ENCODE results near the gene BRD9. TPM values are rescaled to one million over a fixed set of nuclear protein-coding genes. Genes with fewer than 3 reads are reported as not detected.
"Not testable (repeated sequence)": the region's sequence is repeated elsewhere in the genome, so short reads cannot be mapped to it uniquely, and the experiment has no call there.

The BRD9 gene
- polyA plus RNA-seq, 1 donor (not counting 4 experiments of a cell fraction or from before 2014, with no cell fraction given): 10.1 TPM

- H3K79me2 ChIP-seq (ENCODE audit: control insufficient read depth, insufficient read depth, low read length); FAIRE-seq; H2AFZ ChIP-seq (ENCODE audit: control insufficient read depth, low read length); H3K4me3 ChIP-seq (ENCODE audit: control insufficient read depth in 2 of 3, extremely low read depth in 1 of 3, insufficient read depth in 2 of 3, low read depth in 1 of 3, low read length in 3 of 3); H4K20me1 ChIP-seq (ENCODE audit: control insufficient read depth, extremely low read depth, insufficient read depth, low read length); H3K27ac ChIP-seq (ENCODE audit: control insufficient read depth, insufficient read depth, low read length); H3K4me1 ChIP-seq (ENCODE audit: control insufficient read depth, extremely low read depth, insufficient read depth, low read length); DNase-seq (ENCODE audit: low read depth, low spot score); H3K9ac ChIP-seq (ENCODE audit: control insufficient read depth, extremely low read depth, insufficient read depth, low read length); dilution Hi-C loops (cut with MboI; ENCODE audit: extremely low pct_ligation_motif_present, low sequenced_read_pairs); H3K4me2 ChIP-seq (ENCODE audit: control insufficient read depth, extremely low read depth, insufficient read depth, low read depth, low read length); H3K9me3 ChIP-seq (ENCODE audit: control insufficient read depth, low read depth, low read length); H3K36me3 ChIP-seq (ENCODE audit: control insufficient read depth in 2 of 2, extremely low read depth in 1 of 2, insufficient read depth in 2 of 2, low read length in 2 of 2); H3K27me3 ChIP-seq (ENCODE audit: control insufficient read depth, extremely low read depth, insufficient read depth, low read length); H3K9me1 ChIP-seq (ENCODE audit: control insufficient read depth, extremely low read depth, insufficient read depth, low read length): not testable (repeated sequence)
Measured at GRCh38 chr5:838431-838851, 54.2 kb downstream of the BRD9 start.

DNA sequence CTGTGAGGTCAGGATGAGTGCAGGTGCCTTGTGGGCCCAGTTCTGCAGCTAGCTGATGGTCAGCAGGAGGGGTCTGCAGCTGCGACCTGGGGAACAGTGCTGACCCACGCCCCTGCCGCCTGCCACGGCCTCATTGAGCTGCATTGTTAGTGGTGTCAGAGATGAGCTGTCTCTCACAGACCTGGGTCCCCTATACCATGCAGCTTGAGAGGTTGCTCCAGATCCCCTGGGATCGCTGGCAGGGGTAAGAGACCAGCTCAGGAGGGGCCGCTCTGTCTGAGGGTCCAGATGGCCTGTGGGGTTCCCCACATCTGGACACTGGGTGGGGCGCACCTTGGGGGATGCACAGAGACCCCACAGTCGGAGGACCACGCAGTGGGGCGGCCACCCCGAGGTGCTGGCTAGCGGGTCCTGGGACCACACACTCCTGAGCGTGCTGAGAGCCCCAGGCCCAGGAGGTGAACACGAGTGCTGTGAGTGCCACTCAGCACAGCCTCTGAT is 54.9 kb downstream of the BRD9 start:
- H3K9me1 ChIP-seq (ENCODE audit: control insufficient read depth, extremely low read depth, insufficient read depth, low read length); DNase-seq (ENCODE audit: low read depth, low spot score); H3K9me3 ChIP-seq (ENCODE audit: control insufficient read depth, low read depth, low read length); H3K4me2 ChIP-seq (ENCODE audit: control insufficient read depth, extremely low read depth, insufficient read depth, low read depth, low read length); dilution Hi-C loops (cut with MboI; ENCODE audit: extremely low pct_ligation_motif_present, low sequenced_read_pairs); FAIRE-seq; H3K79me2 ChIP-seq (ENCODE audit: control insufficient read depth, insufficient read depth, low read length); H2AFZ ChIP-seq (ENCODE audit: control insufficient read depth, low read length); H3K4me1 ChIP-seq (ENCODE audit: control insufficient read depth, extremely low read depth, insufficient read depth, low read length); H3K9ac ChIP-seq (ENCODE audit: control insufficient read depth, extremely low read depth, insufficient read depth, low read length); H3K27ac ChIP-seq (ENCODE audit: control insufficient read depth, insufficient read depth, low read length); H3K4me3 ChIP-seq (ENCODE audit: control insufficient read depth in 2 of 3, extremely low read depth in 1 of 3, insufficient read depth in 2 of 3, low read depth in 1 of 3, low read length in 3 of 3); H3K27me3 ChIP-seq (ENCODE audit: control insufficient read depth, extremely low read depth, insufficient read depth, low read length); H4K20me1 ChIP-seq (ENCODE audit: control insufficient read depth, extremely low read depth, insufficient read depth, low read length); H3K36me3 ChIP-seq (ENCODE audit: control insufficient read depth in 2 of 2, extremely low read depth in 1 of 2, insufficient read depth in 2 of 2, low read length in 2 of 2): not testable (repeated sequence)

GRCh38 chr5:835933-836612 is 56.5 kb downstream of the BRD9 start:
- dilution Hi-C loops (cut with MboI; ENCODE audit: extremely low pct_ligation_motif_present, low sequenced_read_pairs); DNase-seq (ENCODE audit: low read depth, low spot score); H3K9me1 ChIP-seq (ENCODE audit: control insufficient read depth, extremely low read depth, insufficient read depth, low read length); H3K36me3 ChIP-seq (ENCODE audit: control insufficient read depth in 2 of 2, extremely low read depth in 1 of 2, insufficient read depth in 2 of 2, low read length in 2 of 2); H3K9ac ChIP-seq (ENCODE audit: control insufficient read depth, extremely low read depth, insufficient read depth, low read length); H2AFZ ChIP-seq (ENCODE audit: control insufficient read depth, low read length); H3K9me3 ChIP-seq (ENCODE audit: control insufficient read depth, low read depth, low read length); H3K27ac ChIP-seq (ENCODE audit: control insufficient read depth, insufficient read depth, low read length); H3K79me2 ChIP-seq (ENCODE audit: control insufficient read depth, insufficient read depth, low read length); H3K4me2 ChIP-seq (ENCODE audit: control insufficient read depth, extremely low read depth, insufficient read depth, low read depth, low read length); H3K4me1 ChIP-seq (ENCODE audit: control insufficient read depth, extremely low read depth, insufficient read depth, low read length); FAIRE-seq; H4K20me1 ChIP-seq (ENCODE audit: control insufficient read depth, extremely low read depth, insufficient read depth, low read length); H3K4me3 ChIP-seq (ENCODE audit: control insufficient read depth in 2 of 3, extremely low read depth in 1 of 3, insufficient read depth in 2 of 3, low read depth in 1 of 3, low read length in 3 of 3); H3K27me3 ChIP-seq (ENCODE audit: control insufficient read depth, extremely low read depth, insufficient read depth, low read length): not testable (repeated sequence)

- DNase-seq (ENCODE audit: low read depth, low spot score); FAIRE-seq: not testable (repeated sequence)
Measured at GRCh38 chr5:834013-834412, 58.6 kb downstream of the BRD9 start.

DNA sequence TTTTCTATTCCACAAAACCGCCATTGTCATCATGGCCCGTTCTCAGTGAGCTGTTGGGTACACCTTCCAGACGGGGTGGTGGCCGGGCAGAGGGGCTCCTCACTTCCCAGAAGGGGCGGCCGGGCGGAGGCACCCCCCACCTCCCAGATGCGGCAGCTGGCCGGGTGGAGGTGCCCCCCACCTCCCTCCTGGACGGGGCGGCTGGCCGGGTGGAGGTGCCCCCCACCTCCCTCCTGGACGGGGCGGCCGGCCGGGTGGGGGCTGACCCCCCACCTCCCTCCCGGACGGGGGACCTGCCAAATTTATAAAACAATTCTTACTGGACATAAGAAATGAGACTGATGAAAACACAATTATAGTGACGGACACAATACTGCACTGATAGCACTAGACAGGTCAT is 64.4 kb downstream of the BRD9 start:
- H2AFZ ChIP-seq (ENCODE audit: control insufficient read depth, low read length); FAIRE-seq; H3K4me3 ChIP-seq (ENCODE audit: control insufficient read depth in 2 of 3, extremely low read depth in 1 of 3, insufficient read depth in 2 of 3, low read depth in 1 of 3, low read length in 3 of 3); H3K9me3 ChIP-seq (ENCODE audit: control insufficient read depth, low read depth, low read length); H3K27me3 ChIP-seq (ENCODE audit: control insufficient read depth, extremely low read depth, insufficient read depth, low read length); DNase-seq (ENCODE audit: low read depth, low spot score); H3K4me2 ChIP-seq (ENCODE audit: control insufficient read depth, extremely low read depth, insufficient read depth, low read depth, low read length); H3K36me3 ChIP-seq (ENCODE audit: control insufficient read depth in 2 of 2, extremely low read depth in 1 of 2, insufficient read depth in 2 of 2, low read length in 2 of 2); dilution Hi-C loops (cut with MboI; ENCODE audit: extremely low pct_ligation_motif_present, low sequenced_read_pairs); H3K9me1 ChIP-seq (ENCODE audit: control insufficient read depth, extremely low read depth, insufficient read depth, low read length); H3K27ac ChIP-seq (ENCODE audit: control insufficient read depth, insufficient read depth, low read length); H3K79me2 ChIP-seq (ENCODE audit: control insufficient read depth, insufficient read depth, low read length); H3K4me1 ChIP-seq (ENCODE audit: control insufficient read depth, extremely low read depth, insufficient read depth, low read length); H4K20me1 ChIP-seq (ENCODE audit: control insufficient read depth, extremely low read depth, insufficient read depth, low read length); H3K9ac ChIP-seq (ENCODE audit: control insufficient read depth, extremely low read depth, insufficient read depth, low read length): not testable (repeated sequence)

More at GRCh38 chr5:834013-834412, 58.6 kb downstream of the BRD9 start:
- H3K4me1 ChIP-seq (ENCODE audit: control insufficient read depth, extremely low read depth, insufficient read depth, low read length); H3K27me3 ChIP-seq (ENCODE audit: control insufficient read depth, extremely low read depth, insufficient read depth, low read length); dilution Hi-C loops (cut with MboI; ENCODE audit: extremely low pct_ligation_motif_present, low sequenced_read_pairs); H3K9me3 ChIP-seq (ENCODE audit: control insufficient read depth, low read depth, low read length); H3K36me3 ChIP-seq (ENCODE audit: control insufficient read depth in 2 of 2, extremely low read depth in 1 of 2, insufficient read depth in 2 of 2, low read length in 2 of 2); H2AFZ ChIP-seq (ENCODE audit: control insufficient read depth, low read length); H3K4me3 ChIP-seq (ENCODE audit: control insufficient read depth in 2 of 3, extremely low read depth in 1 of 3, insufficient read depth in 2 of 3, low read depth in 1 of 3, low read length in 3 of 3); H3K9me1 ChIP-seq (ENCODE audit: control insufficient read depth, extremely low read depth, insufficient read depth, low read length); H3K9ac ChIP-seq (ENCODE audit: control insufficient read depth, extremely low read depth, insufficient read depth, low read length); H3K79me2 ChIP-seq (ENCODE audit: control insufficient read depth, insufficient read depth, low read length); H3K27ac ChIP-seq (ENCODE audit: control insufficient read depth, insufficient read depth, low read length); H3K4me2 ChIP-seq (ENCODE audit: control insufficient read depth, extremely low read depth, insufficient read depth, low read depth, low read length); H4K20me1 ChIP-seq (ENCODE audit: control insufficient read depth, extremely low read depth, insufficient read depth, low read length): not testable (repeated sequence)
